Testis (tissue), 2 donors: ENCODE measurements around the gene CASTOR2.

Source experiments
- POLR2A ChIP-seq: fragments of 450-650 bp; IDR thresholded peaks from one replicate; pipeline ENCODE4 v1.6.1; 2017; ENCODE audit warnings: antibody characterized with exemption, mild to moderate bottlenecking, moderate library complexity
- TF ChIP-seq, protein P1 (sequence below), 3 experiments: fragments of 450-650 bp in 2 of 3; fragments of 200-600 bp in 1 of 3; sonication (generic) in 1 of 3; IDR thresholded peaks; one replicate each; pipeline ENCODE4 v1.5.1; 2016 to 2019; ENCODE audit warnings: antibody characterized with exemption in 3 of 3, mild to moderate bottlenecking in 2 of 3, moderate library complexity in 1 of 3

- TF ChIP-seq, protein P1, sequence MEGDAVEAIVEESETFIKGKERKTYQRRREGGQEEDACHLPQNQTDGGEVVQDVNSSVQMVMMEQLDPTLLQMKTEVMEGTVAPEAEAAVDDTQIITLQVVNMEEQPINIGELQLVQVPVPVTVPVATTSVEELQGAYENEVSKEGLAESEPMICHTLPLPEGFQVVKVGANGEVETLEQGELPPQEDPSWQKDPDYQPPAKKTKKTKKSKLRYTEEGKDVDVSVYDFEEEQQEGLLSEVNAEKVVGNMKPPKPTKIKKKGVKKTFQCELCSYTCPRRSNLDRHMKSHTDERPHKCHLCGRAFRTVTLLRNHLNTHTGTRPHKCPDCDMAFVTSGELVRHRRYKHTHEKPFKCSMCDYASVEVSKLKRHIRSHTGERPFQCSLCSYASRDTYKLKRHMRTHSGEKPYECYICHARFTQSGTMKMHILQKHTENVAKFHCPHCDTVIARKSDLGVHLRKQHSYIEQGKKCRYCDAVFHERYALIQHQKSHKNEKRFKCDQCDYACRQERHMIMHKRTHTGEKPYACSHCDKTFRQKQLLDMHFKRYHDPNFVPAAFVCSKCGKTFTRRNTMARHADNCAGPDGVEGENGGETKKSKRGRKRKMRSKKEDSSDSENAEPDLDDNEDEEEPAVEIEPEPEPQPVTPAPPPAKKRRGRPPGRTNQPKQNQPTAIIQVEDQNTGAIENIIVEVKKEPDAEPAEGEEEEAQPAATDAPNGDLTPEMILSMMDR (IDR thresholded peaks at IDR 0.05) = no peak
- no peak for TF ChIP-seq POLR2A
Measured at GRCh38 chr7:75038508-75038907, 74.0 kb downstream of the CASTOR2 start.
